Left cardiac atrium (tissue), 4 donors: ENCODE data around the gene SERPINB5. TPM values are rescaled to one million over a fixed set of nuclear protein-coding genes. Genes with fewer than 3 reads are reported as not detected.
"Not testable (repeated sequence)": the region's sequence is repeated elsewhere in the genome, so short reads cannot be mapped to it uniquely, and the experiment has no call there.

ENCODE experiments used
- ATAC-seq, 2 donors: fragments of 200-7000 bp; cut with Tn5 transposase; one replicate each; pipeline ENCODE4 v1.9.1; 2020; ENCODE audit warnings: mild to moderate bottlenecking in 2 of 2, moderate library complexity in 2 of 2
- DNase-seq: peaks from one replicate; pipeline ENCODE4 v3.0.0-alpha.2; 2020
- intact Hi-C, 2 donors: fragments of 100-400 bp; cut with DNase I; formaldehyde crosslinking; loops; one replicate each; pipeline versions ENCODE4 v1.14.1 to v1.15.1; 2022 to 2023
- long read RNA-seq: library from polyadenylated mRNA; unstranded; transcript quantifications from one replicate; pipeline ENCODE4 v2.0.0, GENCODE V29; 2021
- total RNA-seq, 2 donors: library from RNA; stranded (reverse); fragmentation: NEBNext Ultra II Directional; extraction: Animal tissue kit (Norgen Biotek cat#: 25700); gene quantifications; one replicate each; pipeline ENCODE4 v1.2.1, GENCODE V29; 2021
- donor health status: DM: no; HTN: yes; CAD: no.
- donor health status: DM: no; HTN: yes; CAD: no; lungs with severe emphysema.
- donor health status: DM: yes; HTN: yes; CAD: no.
- donor health status: Dilated cardiomyopathy.

The SERPINB5 gene, protein sequence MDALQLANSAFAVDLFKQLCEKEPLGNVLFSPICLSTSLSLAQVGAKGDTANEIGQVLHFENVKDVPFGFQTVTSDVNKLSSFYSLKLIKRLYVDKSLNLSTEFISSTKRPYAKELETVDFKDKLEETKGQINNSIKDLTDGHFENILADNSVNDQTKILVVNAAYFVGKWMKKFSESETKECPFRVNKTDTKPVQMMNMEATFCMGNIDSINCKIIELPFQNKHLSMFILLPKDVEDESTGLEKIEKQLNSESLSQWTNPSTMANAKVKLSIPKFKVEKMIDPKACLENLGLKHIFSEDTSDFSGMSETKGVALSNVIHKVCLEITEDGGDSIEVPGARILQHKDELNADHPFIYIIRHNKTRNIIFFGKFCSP
- total RNA-seq = not detected
- long read RNA-seq = 0 reads

DNA sequence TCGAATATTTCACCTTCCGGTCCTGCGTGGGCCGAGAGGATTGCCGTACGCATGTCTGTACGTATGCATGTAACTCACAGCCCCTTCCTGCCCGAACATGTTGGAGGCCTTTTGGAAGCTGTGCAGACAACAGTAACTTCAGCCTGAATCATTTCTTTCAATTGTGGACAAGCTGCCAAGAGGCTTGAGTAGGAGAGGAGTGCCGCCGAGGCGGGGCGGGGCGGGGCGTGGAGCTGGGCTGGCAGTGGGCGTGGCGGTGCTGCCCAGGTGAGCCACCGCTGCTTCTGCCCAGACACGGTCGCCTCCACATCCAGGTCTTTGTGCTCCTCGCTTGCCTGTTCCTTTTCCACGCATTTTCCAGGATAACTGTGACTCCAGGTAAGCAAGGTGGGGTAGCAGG lies at the start of gene SERPINB5:
SERPINB5 (plus strand) TSS at position 291 of the 400 bp plus-strand sequence. CDS start 7,471 bp downstream, outside the sequence.
- ATAC-seq (no peak), DNase-seq (no peak)
- intact Hi-C loops = no loop called here

DNA sequence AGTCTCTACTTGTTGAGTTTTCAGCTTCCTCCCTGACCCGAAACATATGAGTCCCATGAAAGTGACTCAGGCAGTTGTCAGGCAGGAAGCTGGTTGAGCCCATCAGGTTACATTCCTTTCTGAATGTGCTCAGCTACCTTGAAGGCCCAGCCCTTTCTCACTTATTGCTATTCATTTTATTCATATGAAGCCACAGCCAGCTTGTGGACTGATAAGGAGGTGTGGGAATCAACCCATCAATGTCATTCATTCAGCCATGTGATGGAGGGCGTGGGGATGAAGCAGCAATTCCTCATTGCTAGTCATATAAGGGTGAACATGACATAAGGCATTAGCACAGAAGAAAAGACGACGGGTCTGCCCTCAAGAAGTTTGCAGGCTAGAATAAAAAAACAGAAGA lies 49.2 kb upstream of the SERPINB5 start:
- ATAC-seq (no peak), DNase-seq (no peak)
- intact Hi-C loops = loop anchor here in 1 of 2 donors (10.0 kb wide), 1 partner anchor 63 kb away; the partner anchor contains the start of gene KDSR

DNA sequence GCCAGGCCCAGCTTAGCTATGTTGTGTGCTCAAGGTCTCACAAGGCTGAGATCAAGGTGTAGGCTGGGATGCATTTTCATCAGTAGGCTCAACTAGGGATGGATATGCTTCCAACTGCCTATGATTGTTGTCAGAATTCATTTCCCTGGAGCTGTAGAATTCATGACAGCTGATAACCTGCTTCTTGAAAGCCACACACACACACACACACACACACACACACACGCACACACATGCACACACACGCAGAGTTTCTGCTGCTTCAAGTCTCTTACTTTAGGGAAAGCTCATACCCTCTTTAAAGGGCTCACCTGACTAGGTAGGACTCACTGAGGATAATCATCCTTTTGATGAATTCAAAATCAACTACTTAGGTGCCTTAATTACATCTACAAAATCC lies 46.2 kb upstream of the SERPINB5 start:
- intact Hi-C loops = loop anchor here in 1 of 2 donors (10.0 kb wide), 1 partner anchor 416 kb away; no protein-coding TSS in a partner anchor
- DNase-seq (no peak), ATAC-seq (no peak)

DNA sequence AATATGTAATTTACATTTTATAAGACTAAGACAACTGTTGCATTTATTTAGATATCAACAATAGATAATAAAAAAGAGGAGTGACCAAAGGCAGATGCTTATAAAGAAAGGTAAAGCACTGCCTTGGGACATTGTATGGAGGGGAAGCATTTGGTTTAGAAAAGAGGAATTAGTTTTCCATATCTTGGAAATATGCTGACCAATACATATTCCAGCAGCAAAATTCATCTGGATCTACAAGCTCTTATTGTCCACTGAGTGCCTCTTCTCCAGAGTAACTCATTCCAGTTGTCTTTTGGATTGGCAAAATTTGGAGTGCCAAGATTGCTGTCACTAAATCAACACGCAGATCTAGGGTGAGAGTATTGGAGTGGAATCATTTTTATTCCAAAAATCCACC lies 45.6 kb upstream of the SERPINB5 start:
- DNase-seq = no peak
- intact Hi-C loops = loop anchor here in 1 of 2 donors (10.0 kb wide), 1 partner anchor 416 kb away; no protein-coding TSS in a partner anchor
- no peak for ATAC-seq

DNA sequence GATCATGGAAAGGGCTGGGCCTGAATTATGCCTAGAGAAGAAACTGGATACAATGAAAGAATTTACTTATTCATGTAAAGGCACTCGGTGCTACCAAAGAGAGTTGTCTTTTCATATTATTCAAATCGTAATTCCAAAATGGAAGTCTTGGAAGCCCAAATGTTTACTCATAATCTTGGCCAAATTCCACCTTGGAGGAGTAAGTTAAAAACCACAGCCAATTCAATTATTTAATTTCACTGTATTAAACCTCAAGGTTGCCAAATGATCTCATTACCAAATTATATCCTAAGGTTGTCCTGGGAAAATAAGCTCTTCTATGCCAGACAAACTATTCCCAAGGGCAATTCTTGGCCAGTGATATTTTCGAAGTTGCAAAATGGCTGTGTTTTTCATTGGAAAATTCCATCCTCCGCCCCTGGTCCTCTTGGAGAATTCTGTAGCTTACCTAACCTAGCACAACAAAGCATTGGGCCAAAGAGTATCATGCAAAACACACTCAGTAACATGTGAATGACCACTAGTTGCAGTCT lies 43.4 kb upstream of the SERPINB5 start:
- DNase-seq (no peak), ATAC-seq (peak; percentile 65 to 71)
- intact Hi-C loops = loop anchor here in 1 of 2 donors (10.0 kb wide), 1 partner anchor 419 kb away; no protein-coding TSS in a partner anchor

DNA sequence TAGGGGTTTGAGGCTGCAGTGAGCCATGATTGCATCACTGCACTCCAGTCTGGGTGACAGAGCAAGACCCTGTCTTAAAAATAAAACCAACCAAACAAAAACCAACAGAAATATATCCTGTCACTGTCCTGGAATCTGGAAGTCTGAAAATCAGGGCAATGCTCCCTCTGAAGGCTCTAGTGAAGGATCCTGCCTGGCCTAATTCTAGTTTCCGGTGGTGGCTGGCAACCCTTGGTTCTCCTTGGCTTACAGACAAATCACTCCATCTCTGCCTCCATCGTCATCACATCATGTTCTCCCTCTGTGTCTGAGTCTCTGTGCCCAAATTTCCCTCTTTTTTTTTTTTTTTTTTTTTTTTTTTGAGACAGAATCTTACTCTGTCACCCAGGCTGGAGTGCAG lies 38.6 kb upstream of the SERPINB5 start:
- intact Hi-C loops = loop anchor here (2.0 to 10.0 kb wide), 3 partner anchors 95 to 423 kb away; no protein-coding TSS in a partner anchor
- ATAC-seq (peak in 1 of 2 donors; percentile 32), DNase-seq (no peak)

DNA sequence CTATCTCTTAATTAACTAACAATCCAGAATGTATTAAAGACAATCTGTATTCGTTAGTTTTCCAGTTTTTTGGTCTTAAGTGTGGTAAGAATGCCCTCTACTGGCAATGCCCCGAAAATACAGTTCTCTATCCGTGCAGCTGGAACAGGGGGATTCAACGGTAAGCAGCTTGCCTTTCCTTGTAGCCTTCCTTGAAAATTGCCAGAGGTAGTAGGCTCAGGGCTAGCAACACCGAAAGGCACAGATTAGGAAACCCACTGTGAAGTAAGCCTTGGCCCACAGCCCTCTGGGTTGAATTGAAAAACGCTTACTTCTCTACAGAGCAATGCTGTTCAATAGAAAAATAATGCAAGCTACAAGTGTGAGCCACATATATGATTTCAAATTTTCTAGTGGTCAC lies 37.4 kb upstream of the SERPINB5 start:
- intact Hi-C loops = loop anchor here (2.0 to 10.0 kb wide), 3 partner anchors 97 to 425 kb away; no protein-coding TSS in a partner anchor
- DNase-seq (no peak), ATAC-seq (peak; percentile 65 to 74)

DNA sequence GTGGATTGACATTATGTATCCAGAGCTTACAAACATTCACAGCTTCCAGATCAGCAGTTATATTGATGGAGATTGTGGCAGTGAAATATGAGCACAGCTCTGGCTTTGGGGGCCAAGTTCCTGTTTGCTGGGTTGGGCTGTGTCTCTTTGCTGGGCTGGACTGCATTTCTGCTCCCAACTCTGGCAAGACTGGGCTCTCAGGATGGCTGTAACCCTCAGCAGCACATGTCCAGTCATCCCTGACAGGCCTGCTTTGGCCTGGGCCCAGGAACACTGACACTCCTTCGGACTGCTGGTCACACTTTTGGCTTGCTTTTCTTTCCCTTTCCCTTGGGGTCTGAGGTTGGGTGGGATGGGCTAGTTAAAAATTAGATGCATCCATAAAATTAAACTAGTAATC lies 36.5 kb upstream of the SERPINB5 start:
- intact Hi-C loops = loop anchor here in 1 of 2 donors (2.0 to 10.0 kb wide), 2 partner anchors 305 to 423 kb away; no protein-coding TSS in a partner anchor
- ATAC-seq = peak; percentile 50 to 55

DNA sequence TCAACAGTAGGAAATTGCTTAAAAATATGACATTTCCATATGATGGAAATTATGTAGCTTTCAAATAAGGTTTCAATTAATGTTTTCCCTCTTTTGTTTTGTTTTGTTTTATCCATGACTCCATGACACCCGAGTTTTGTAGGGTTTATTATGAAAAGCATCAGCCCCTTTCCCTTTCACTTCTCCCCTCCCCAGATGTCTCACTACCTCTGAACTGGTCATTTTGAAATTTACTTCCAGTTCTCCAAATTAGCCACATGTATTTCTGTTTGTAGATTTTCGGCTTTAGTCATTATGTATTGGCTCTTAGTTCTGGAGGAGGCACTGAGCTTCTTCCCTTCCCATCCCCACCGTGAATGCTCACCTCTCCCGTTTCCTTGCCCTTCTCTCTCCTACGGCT lies 35.9 kb upstream of the SERPINB5 start:
- DNase-seq = no peak
- intact Hi-C loops = loop anchor here in 1 of 2 donors (2.0 to 10.0 kb wide), 2 partner anchors 306 to 424 kb away; no protein-coding TSS in a partner anchor
- ATAC-seq = no peak

More for the DNA sequence above, 36.5 kb upstream of the SERPINB5 start:
- peak; percentile 36 for DNase-seq

DNA sequence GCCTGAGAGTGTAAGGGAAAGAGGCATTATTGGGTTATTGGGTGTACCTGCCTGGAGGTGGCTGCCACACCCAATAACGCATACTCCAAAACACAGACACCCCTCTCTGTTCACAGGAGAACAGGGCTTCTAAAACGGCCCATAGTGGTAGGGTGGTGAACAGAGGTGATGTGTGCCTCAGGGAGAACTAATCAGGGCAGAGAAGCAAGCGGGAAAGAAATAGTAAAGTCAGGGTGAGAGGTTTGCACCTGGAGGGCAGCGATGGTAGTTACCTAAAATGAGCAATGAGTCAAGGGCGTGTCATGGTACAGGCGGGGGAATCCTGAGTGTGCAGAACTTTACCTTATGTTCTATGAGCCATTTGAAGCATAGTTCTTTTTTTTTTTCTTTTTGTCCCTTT lies 32.9 kb upstream of the SERPINB5 start:
- DNase-seq (no peak), ATAC-seq (no peak)
- intact Hi-C loops = loop anchor here in 1 of 2 donors (10.0 kb wide), 1 partner anchor 309 kb away; no protein-coding TSS in a partner anchor

DNA sequence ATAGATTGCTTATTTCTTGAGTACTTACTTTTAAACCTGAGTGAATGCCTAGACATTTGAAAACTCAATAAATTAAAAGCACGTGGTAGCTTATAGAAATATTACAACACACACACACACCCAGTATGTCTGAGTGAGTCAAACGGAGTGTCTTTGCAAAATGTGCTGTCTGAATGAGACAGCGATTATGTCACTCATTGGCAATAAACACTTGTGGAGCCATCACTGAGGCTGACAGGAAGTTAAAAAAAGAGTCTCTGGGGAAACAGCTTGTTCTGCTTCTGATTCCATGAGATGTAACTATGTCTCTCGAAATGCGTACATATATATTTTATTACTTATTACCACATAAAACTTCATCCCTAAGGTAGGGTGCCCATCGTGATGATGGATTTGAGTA lies 32.2 kb upstream of the SERPINB5 start:
- intact Hi-C loops = loop anchor here in 1 of 2 donors (10.0 kb wide), 1 partner anchor 310 kb away; no protein-coding TSS in a partner anchor
- peak; percentile 58 to 78 for ATAC-seq

DNA sequence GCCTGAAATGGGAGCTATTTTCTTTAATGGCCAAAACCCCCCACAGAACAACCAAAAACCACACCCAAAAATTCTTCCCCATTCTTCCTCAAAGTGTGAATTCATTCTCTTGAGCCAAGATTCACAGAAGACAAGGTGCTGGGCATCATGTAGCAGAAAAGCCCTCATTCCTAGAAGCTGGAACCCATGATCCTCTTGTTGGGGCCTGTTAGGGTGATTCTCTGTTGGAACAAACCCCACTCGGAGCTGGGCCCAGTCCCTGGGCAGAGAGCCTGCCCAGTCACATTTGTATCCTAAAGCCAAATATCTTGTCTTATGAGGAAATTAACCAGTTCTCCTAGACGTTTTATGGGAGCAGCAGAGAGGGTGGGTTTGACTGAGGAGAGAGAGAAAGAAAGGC lies 31.7 kb upstream of the SERPINB5 start:
- no peak for DNase-seq
- ATAC-seq = peak; percentile 10 to 35
- intact Hi-C loops = loop anchor here in 1 of 2 donors (10.0 kb wide), 1 partner anchor 310 kb away; no protein-coding TSS in a partner anchor

More for the DNA sequence above, 32.2 kb upstream of the SERPINB5 start:
- no peak for DNase-seq

DNA sequence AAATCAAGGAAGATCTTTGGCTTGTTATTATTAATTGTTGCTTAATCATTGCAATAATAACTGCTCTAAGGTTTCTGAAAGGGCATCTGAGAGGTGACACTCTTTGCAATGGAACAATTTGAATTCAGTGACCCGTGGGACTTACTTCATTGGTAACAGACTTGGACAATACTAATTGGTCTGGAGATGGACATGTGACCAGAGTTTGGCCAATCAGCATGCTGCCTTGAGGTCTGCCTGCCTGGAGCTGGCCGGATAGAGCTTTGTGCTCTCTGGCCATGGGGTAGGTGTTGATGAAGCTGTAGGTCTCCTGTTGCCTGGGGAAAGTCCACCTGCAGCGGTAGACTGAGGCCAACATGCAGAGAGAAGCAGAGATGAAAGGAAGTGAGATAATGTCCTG lies 30.5 kb upstream of the SERPINB5 start:
- ATAC-seq = no peak
- DNase-seq = no peak
- intact Hi-C loops = loop anchor here in 1 of 2 donors (10.0 kb wide), 1 partner anchor 311 kb away; no protein-coding TSS in a partner anchor

DNA sequence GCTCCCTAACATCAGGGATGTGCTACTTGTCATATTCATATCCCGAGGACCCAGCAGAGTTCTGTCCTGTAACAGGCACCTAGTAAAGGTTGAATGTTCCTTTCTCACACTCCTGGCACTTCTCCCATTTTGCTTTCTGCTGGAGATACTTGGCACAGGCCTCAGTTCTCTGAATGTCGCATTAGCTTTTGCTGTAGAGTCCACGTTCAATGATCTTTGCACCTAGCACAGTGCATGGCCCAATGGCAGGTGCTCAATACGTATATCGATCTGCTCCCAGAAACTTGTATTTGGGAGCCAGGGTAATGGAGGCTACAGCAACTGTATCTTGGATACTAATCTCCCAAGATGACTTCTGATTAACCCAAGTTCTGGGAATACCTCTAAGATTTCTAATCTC lies 29.7 kb upstream of the SERPINB5 start:
- intact Hi-C loops = loop anchor here in 1 of 2 donors (10.0 kb wide), 1 partner anchor 312 kb away; no protein-coding TSS in a partner anchor
- DNase-seq (no peak), ATAC-seq (no peak)

DNA sequence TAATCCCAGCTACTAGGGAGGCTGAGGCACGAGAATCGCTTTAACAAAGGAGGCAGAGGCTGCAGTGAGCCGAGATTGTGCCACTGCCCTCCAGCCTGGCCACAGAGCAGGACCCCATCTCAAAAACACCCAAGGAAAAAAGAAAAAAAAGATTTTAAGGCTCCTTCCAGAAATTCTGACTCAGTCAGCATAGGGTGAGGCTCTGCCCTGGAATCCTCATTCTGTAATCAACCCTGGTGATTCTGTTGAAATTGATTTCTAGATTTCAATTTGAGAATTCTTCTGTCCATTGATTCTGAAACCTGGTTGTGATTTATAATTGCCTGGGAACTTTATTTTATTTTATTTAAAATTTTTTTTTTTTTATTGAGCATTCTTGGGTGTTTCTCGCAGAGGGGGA lies 27.3 kb upstream of the SERPINB5 start:
- intact Hi-C loops = loop anchor here in 1 of 2 donors (10.0 kb wide), 1 partner anchor 315 kb away; no protein-coding TSS in a partner anchor
- no peak for ATAC-seq
- DNase-seq = no peak

DNA sequence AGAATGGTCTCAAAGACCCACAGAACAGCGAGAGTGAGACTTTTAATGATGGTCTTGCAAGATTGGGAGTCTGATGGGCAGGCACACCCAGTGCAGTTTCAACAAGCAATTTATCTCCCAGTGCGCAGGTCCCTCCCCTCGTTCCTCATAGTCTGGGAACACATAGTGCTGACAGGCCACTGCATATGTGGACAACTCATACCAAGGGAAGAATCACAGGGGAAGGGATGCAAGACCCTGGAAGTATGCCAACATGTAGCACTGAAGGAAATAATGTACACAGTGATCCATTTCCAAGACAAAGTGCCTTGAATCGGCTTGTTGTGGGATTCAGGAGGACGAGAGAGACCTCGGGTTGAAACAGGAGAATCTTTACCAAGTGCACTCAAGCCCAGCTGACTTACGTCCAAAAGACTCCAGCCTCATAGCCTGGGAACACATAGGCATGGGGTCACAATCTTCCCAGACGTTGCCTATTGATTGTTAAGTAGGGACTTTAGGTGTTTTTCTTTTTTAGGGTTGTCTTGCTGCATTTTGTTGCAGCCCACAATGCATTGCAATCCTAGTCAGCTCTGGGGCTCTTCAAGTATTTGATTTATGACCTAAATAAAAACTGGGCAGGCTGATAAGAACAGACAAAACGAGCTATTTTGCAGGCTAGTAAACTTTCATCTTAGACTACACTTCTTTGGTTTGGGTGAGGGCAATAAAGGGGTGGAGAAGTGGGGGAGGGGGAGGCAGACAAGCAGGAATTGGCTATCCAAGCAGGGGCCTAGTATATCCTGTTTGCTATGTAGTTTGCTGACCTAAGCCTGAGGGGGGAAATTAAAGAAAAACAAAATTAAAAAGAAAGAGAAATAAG lies 24.7 kb upstream of the SERPINB5 start:
- intact Hi-C loops = no loop called here
- DNase-seq (no peak), ATAC-seq (peak in 1 of 2 donors; percentile 59)

DNA sequence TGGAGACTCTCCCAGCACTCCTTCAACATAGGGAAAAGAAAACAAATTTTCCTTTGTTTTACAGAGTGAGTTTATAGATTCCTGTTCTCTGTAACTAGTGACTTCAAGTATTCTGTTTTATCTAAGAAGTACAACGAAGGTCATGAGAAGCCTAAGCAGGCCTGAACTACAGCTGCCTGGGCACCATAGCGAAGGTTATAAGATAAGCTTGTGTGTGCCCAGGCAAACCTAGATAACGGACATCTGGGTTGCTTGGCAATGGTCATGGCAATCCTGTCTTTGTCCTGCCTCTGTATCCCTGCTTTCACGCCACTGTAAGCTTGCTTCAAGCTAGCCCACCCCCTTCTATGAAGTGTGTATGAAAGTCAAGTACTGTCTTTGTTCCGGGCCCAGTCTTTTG lies 24.0 kb upstream of the SERPINB5 start:
- ATAC-seq, intact Hi-C loops, DNase-seq: not testable (repeated sequence)

DNA sequence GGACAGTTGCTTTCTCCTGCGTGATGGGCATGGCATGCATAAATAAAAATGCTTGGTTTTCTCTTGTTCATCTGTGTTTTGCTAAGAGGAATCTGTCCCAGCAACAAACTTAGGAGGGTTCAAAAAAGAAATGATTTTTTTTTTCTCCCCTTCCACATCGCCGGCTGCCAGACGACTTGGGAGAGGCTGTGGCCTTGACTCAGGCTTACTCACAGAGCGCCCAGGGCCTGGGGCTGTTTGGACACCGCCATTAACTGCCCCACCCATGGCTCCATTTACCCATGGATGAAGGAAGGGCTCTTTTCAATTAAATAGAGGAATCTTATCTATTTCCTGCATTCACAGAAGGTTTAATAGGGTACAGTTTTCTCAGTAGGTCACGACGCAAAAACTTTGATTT lies 22.3 kb upstream of the SERPINB5 start:
- no peak for ATAC-seq
- intact Hi-C loops = no loop called here
- no peak for DNase-seq

DNA sequence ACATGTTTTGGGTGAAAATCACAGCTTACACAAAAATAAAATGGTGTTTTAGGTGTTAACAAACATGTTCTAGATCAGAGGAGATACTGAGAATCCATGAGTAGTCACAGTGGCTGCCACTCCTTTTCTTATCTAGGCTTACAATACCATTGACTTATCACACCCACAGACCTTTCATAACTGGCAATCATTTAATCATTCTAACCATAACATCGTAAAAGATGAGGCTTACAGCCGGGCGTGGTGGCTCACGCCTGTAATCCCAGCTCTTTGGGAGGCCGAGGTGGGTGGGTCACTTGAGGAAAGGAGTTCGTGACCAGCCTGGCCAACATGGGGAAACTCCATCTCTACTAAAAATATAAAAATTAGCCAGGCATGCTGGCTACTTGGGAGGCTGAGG lies 18.8 kb upstream of the SERPINB5 start:
- intact Hi-C loops = no loop called here
- no peak for DNase-seq
- no peak for ATAC-seq
